Left lung (tissue), 10 donors: ENCODE data around the gene SIN3A. TPM values are rescaled to one million over a fixed set of nuclear protein-coding genes. Genes with fewer than 3 reads are reported as not detected.

Source experiments
- ATAC-seq: fragments of 200-7000 bp; cut with Tn5 transposase; one replicate; pipeline ENCODE4 v1.9.1; 2020; ENCODE audit warnings: moderate library complexity
- DNase-seq, 4 donors: peaks; one replicate each; pipeline ENCODE4 v3.0.0-alpha.2; 2013 to 2020
- H3K27ac ChIP-seq, 2 donors: fragments of 200-600 bp; sonication (generic) in 1 of 2; one replicate each; pipeline versions ENCODE4 v1.5.0 to v1.8.0; 2020 to 2021
- H3K27me3 ChIP-seq, 2 donors: fragments of 200-600 bp; sonication (generic) in 1 of 2; one replicate each; pipeline versions ENCODE4 v1.5.0 to v1.8.0; 2020 to 2021
- H3K36me3 ChIP-seq, 2 donors: fragments of 200-600 bp; sonication (generic) in 1 of 2; one replicate each; pipeline versions ENCODE4 v1.5.0 to v1.8.0; 2020 to 2021
- H3K4me1 ChIP-seq, 2 donors: fragments of 200-600 bp; one replicate each; pipeline ENCODE4 v1.8.0; 2021
- H3K4me3 ChIP-seq, 2 donors: fragments of 200-600 bp; sonication (generic) in 1 of 2; one replicate each; pipeline versions ENCODE4 v1.5.0 to v1.8.0; 2020 to 2021; ENCODE audit warnings: mild to moderate bottlenecking in 1 of 2
- H3K9me3 ChIP-seq, 2 donors: fragments of 200-600 bp; sonication (generic) in 1 of 2; one replicate each; pipeline versions ENCODE4 v1.5.0 to v1.8.0; 2020 to 2021
- CTCF ChIP-seq, 2 donors: fragments of 200-600 bp; sonication (generic) in 1 of 2; IDR thresholded peaks; one replicate each; pipeline versions ENCODE4 v1.5.0 to v1.8.0; 2021; ENCODE audit warnings: antibody characterized with exemption in 2 of 2
- intact Hi-C, 2 donors: fragments of 100-400 bp; cut with DNase I; formaldehyde crosslinking; loops; one replicate each; pipeline versions ENCODE4 v1.11.2 to v1.14.2; 2022
- polyA plus RNA-seq, 6 donors: library from polyadenylated mRNA; unstranded; fragments of 120-200 nt; gene quantifications; one replicate each; pipeline ENCODE4 v1.2.1, GENCODE V29; 2013; ENCODE audit not compliant: insufficient read length in 6 of 6
- total RNA-seq, 2 donors: library from RNA; stranded (reverse); fragmentation: NEBNext Ultra II Directional; extraction: Animal tissue kit (Norgen Biotek cat#: 25700); gene quantifications; one replicate each; pipeline ENCODE4 v1.2.1, GENCODE V29; 2021
- donor health status: DM: no; HTN: yes; CAD: no.
- donor health status: DM: no; HTN: no; CAD: no.

SIN3A gene
- total and polyA plus RNA-seq, 8 donors, result 49.4 to 67.5 (median 62.1) TPM

DNA sequence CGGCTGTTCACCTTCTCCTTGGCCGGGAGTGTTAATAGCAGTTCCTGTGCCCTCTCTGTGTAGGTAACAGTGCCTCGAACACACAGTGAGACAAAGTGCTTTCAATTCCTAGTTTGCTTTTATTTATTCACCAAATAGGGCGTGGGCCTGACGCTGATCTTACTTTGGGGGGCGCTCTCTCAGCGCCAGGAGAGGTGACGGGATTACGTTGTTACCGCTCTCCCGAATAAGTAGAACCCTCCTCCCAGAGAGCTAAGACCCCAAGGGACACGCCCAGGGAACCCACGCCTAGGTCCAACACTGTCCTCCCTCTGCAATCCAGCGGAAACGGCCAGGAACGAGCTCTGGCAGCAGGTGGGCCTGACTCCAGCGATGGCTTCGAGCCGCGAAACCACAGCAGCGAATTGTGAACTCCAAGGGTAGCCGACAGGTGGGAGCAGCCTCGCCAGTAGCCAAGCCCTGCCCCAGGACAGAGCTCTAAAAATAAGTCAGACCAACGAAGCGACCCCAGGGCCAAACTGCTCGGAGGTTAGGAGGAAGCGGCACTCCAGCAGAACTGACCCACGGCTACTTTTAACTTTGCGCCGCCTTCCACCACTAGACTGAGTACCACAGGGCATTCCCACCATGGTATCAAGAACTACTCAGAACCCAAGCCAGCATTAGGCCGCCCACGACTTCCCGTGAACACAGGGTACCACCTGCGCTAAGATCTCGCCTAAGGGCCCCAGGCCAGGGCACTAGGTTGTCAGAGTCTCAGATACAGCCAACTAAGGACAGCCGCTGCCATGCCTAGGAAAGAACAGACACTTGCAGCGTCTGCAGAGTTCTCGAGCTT is 1.6 kb upstream of the SIN3A start:
- Histone ChIP-seq H3K4me1 (peaks cover 23 to 54% of the 10 kb centered on the region in 2 donors), H3K27ac (peak overlapping the region; percentile 91 to 93), H3K27me3 (no peaks in the 10 kb centered on the region), H3K9me3 (no peaks in the 10 kb centered on the region), H3K4me3 (peak overlapping the region; percentile 42 to 92), H3K36me3 (no peaks in the 10 kb centered on the region)
- ATAC-seq (no peak), DNase-seq (peak; percentile 38 to 76 (median 61))
- no peak for TF ChIP-seq CTCF (IDR thresholded peaks at IDR 0.05)
- intact Hi-C loops, result no loop called here

GRCh38 chr15:75452364-75452864 is 924 bp upstream of the SIN3A start:
- no peaks in the 10 kb centered on the region for H3K9me3 ChIP-seq
- H3K4me3 ChIP-seq, result peak overlapping the region; percentile 42 to 92
- peak overlapping the region; percentile 91 to 93 for H3K27ac ChIP-seq
- no peak for TF ChIP-seq CTCF (IDR thresholded peaks at IDR 0.05)
- intact Hi-C loops, result no loop called here
- no peaks in the 10 kb centered on the region for H3K27me3 ChIP-seq
- peak in 3 of 4 donors; percentile 87 to 91 (median 90) for DNase-seq
- H3K4me1 ChIP-seq, result peaks cover 23 to 59% of the 10 kb centered on the region in 2 donors
- peak; percentile 21 for ATAC-seq
- H3K36me3 ChIP-seq, result no peaks in the 10 kb centered on the region

GRCh38 chr15:75451202-75451673 is 252 bp downstream of the SIN3A start:
- Histone ChIP-seq H3K9me3 (no peaks in the 10 kb centered on the region), H3K27ac (peak overlapping the region; percentile 90 to 93), H3K4me3 (peak overlapping the region; percentile 62 to 92), H3K27me3 (no peaks in the 10 kb centered on the region), H3K36me3 (no peaks in the 10 kb centered on the region), H3K4me1 (peaks cover 15 to 54% of the 10 kb centered on the region in 2 donors)
- intact Hi-C loops, result no loop called here
- no peak for ATAC-seq
- DNase-seq, result no peak
- no peak for TF ChIP-seq CTCF (IDR thresholded peaks at IDR 0.05)

- intact Hi-C loops, result no loop called here
- H3K36me3 ChIP-seq, result no peaks in the 10 kb centered on the region
- TF ChIP-seq CTCF (IDR thresholded peaks at IDR 0.05), result peak in 1 of 2 donors; percentile 12
- peak overlapping the region; percentile 62 to 92 for H3K4me3 ChIP-seq
- peaks cover 15 to 58% of the 10 kb centered on the region in 2 donors for H3K4me1 ChIP-seq
- peak overlapping the region; percentile 90 to 93 for H3K27ac ChIP-seq
- H3K9me3 ChIP-seq, result no peaks in the 10 kb centered on the region
- no peaks in the 10 kb centered on the region for H3K27me3 ChIP-seq
- ATAC-seq (peak; percentile 48), DNase-seq (peak; percentile 96 to 99 (median 99))
These were observed 936 bp downstream of the SIN3A start for GRCh38 chr15:75450307-75451201.
